GM21576 (cell line): Measurements from ENCODE around the gene CCDC57.

Experiments used
- ATAC-seq: cut with Tn5 transposase; IDR thresholded peaks from one replicate; pipeline ENCODE4 v1.9.1; 2021; ENCODE audit warnings: mild to moderate bottlenecking, moderate library complexity; ENCODE audit not compliant: unreplicated experiment

The CCDC57 gene

DNA sequence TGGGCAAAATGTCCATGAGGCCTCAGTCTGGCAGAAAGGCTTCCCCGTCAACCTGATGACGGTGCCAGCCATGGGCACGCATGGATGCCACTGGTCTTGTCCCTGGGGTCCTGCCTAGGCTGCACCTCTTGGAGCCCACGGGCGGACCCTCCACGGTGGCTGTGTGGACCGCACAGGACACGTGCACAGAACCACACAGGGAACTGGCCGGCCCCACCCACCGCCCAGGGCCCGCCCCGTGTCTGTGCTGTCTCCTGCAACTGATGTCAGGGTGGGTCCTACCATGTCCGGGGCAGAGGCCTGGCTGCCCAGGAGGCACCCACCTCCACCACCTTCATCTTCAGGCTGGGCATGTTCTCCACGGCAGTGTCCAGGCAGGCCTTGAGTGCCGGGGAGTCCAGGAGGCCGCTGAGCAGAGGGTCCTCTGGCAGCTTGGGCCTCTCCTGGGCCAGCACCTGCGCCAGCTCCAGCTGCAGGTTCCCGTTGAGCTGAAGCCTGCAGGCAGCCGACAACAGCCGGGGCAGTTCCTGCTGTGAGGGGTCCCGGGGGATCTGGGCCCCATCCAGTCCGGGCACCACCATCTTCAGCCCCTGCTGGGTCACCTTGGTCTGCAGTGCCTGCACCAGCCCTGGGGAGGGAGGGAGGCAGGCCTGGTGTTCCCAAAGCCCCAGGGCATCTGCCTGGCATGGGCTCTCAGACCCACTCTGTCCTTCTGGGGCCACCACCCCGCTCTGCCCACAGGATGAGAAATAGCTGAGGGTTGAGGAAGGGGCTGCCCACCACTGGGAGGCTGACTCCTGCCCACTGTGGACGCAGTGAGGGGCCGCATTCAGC is 126.5 kb downstream of the CCDC57 start:
- ATAC-seq: no peak

DNA sequence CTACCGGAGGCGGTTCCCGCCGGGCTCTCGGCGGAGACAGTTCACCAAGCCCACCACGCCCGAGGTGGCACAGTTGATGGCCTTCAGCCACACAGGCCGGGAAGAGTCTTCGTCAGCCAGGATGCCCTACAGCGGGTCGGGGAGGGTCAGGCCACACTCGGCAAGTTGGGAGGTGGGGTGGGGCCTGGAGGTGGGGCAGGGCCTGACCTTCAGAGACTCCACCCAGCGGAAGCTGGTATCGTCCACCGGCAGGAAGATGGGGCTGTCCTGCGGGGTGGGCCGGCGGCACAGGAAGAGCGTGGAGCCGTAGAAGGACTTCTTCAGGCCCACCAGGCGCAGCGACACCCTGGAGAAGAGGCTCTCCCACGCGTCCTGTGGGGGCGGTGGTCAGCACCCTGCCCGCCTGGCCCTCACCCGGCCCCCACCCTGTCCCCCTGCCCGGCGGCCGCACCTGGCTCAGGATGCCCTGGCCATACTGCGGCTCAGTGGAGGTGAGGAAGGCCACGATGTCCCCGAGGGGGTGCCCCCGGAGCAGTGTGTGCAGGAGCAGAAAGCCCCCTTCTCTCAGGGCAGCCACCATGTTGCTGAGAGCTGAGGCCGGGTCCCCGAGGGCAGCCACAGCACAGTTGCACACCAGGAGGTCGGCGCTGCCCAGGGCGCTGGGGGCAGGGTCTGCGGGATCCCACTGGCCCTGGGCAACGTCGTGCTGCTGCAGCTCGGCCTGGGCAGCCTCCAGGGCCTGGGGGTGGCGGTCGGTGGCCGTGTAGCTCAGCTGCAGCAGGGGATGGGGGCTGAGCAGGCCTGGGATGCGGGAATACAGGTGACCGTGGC is 127.4 kb downstream of the CCDC57 start:
- ATAC-seq: no peak

DNA sequence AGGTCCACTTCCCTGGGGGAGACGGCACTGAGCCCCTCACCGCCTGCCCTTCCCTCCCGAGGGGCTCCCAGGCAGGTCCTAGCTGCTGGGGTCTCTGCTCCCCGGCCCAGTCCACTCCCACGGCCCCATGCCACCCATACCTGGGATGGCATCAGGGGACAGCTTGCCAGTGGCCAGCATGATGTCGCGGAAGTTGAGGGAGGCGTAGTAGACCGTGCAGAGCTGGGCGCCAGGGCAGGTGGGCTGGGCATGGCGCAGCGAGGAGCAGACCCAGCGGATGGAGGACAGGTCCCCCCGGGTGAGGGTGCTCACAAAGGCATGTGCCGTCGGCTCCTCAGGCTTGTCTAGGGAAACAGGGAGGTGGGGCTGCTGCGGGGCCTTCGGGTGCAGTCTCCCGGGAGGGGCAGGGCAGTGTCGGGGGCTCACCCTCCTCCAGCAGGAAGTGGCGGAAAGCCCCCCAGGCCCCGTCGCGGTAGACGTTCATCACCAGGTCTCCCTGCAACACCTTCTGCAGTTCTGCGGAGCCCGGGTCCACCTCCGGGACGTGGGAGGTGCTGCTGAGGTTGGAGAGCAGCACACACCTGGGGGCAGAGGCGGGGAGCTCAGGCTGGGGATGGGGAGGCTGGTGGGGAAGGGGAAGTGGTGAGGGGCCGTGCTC is 128.1 kb downstream of the CCDC57 start:
- no peak for ATAC-seq

DNA sequence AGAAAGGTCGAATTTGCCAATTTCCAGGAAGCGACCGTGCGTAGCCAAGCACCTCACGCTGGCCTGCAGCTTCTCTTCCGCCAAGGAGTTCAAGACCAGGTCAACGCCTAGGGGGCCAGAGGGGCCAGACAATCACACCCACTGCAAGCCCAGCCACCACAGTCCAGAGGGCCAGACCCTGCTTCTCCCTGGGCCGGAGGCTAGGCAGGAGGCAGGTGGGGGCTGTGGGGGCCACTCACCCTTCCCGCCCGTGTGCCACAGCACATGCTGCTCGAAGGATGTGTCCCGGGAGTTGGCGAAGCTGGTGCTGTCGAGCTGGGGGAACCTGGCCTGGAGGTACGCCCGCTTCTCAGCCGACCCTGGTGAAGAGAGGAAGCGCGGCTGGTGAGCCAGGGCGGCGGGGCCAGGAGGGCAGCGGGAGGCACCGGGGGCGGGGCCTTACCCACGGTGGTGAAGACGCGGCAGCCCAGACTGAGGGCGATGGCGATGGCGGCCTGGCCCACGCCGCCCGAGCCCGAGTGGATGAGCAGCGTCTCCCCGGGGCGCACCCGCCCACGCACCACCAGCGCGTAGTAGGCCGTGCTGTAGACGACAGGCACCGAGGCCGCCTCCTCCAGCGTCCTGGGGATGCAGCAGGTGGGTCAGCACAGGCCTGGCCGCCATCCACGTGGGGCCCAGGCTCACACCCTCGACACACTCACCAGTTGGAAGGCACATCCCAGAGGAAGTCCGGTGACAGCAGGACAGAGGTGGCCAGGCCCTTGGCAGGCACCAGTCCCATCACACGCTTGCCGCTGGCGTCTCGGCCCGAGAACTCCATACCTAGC is 128.9 kb downstream of the CCDC57 start:
- ATAC-seq: no peak

DNA sequence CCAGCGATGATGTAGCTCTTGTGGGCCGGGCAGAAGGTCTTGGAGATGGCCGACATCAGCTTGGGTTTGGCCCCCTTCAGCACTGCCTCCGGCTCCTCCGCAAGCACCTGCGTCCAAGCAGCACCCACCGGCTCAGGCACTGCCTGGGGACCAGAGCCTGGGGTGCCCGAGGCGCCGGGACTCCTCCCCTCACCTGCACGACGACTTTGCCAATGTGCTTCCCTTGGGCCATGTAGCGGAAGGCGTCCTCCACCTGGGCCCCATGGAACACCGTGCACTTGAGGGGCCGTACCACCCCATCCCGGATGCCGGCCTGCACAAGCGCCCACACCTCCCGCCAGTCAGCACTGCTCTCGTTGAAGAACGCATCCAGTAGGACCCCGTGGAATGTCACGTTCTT is 129.6 kb downstream of the CCDC57 start:
- ATAC-seq: no peak

DNA sequence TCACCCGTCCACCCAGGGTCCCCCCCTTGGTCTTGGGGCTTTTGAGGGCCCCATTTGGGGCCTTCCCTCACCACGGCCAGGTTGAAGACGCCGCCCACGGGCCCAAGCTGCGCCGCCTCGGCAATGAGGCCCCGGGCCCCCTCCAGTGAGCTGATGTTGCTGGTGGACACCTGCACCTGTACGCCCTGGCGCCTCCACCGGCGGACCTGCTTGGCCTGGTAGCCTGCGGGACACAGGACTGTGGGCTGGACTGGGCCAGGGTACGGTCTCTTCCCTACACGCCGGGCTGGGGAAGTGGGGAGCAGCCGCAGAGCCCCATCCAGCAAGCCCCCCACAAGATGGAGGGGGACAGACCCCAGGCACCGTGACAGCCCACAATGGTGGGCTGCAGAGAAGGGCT is 130.2 kb downstream of the CCDC57 start:
- ATAC-seq: no peak

DNA sequence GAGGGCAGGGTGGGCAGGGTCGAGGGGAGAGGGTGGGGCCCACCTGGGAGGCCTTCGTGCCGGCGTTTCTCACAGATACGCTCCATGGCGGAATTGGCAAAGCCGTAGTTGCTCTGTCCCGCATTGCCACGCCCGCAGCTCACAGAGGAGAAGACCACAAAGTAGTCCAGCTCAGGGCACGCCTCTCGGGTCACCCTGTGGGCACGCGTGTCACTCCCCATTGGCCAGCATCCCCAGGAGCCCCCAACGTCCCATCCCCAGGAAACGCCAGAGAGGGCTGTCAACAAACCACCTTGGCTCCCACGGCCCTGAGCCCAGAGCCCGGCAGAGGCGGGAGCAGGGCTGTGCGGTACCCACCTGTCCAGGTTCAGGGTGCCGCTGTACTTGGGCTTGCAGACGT is 130.7 kb downstream of the CCDC57 start:
- ATAC-seq: no peak

DNA sequence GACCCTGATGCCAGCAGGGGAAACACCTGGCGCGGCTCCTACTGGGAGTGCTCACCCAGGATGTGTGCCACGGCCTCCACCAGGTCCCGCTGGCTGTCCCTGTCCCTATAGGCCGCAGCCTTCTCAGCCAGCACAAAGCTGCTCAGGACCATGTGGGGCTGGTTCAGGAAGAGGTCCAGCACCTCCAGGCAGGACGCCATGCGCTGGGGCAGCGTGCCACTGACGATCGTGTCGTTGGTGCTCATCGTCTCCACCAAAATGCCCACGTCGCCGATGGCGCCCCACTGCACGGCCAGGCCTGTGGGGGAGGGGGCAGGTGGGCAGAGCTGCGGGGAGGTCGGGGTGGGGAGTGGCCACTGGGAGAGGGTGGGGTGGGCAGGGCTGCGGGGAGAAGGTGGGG is 131.1 kb downstream of the CCDC57 start:
- no peak for ATAC-seq

DNA sequence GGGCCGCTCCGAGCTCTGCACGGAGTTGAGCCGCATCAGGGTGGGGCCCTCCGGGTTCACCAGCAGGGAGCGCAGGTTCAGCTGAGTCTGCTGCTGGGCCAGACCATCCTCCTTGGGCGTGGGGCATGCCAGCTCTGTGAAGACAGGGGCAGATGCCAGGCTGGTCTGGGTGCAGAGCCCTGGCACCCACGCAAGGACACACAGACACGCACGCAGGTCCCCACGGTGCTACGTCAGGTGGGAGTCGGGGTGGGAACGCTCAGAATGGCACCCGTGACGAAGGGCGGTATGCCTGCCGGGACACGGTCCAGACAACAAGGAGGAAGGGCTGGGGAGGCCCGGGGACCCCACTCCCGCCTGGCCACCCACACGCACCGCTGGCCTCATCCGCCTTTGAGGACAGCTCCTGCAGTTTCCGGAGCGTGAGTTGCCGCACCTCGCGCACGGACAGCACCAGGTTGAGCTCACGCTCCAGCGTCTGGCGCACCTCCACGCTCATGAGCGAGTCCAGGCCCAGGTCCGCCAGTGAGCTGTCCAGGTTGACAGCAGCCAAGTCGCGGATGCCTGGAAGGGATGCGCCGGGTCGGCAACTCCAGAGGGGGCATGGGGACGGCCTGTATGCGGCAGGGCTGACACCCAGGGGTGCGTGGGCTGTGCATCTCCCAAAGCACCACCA is 131.7 kb downstream of the CCDC57 start:
- no peak for ATAC-seq

DNA sequence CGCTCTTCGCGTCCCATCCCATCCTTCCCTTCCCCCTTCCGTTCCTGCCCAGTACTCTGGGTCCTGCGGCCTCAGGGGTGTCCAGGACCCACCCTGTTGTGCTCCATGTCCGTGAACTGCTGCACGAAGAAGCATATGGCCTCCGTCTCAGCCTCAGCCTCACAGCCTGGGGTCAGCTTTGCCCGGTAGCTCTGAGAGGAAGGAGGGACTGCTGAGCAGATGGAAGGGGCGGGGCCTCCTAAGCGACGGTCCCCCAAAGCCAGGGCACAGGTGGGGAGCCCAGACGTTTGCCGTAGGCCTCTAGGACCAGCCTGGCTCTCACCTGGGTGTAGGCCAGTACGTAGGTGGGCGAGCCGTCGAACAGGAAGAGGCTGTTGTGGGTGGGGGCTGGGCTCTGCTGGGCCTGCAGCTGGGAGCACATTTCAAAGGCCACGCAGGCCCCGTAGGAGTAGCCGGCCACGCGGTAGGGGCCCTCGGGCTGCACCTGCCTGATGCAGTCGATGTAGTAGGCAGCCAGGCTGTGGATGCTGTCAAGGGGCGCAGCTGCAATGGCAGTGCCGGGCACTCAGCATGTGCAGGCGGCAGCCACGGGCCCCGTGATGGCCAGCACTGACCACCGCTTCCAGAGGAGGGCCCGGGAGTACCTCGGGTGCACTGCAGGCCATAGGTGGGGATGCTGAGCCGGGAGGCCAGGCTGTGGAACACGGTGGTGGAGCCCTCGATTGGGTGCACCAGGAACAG is 132.4 kb downstream of the CCDC57 start:
- no peak for ATAC-seq

DNA sequence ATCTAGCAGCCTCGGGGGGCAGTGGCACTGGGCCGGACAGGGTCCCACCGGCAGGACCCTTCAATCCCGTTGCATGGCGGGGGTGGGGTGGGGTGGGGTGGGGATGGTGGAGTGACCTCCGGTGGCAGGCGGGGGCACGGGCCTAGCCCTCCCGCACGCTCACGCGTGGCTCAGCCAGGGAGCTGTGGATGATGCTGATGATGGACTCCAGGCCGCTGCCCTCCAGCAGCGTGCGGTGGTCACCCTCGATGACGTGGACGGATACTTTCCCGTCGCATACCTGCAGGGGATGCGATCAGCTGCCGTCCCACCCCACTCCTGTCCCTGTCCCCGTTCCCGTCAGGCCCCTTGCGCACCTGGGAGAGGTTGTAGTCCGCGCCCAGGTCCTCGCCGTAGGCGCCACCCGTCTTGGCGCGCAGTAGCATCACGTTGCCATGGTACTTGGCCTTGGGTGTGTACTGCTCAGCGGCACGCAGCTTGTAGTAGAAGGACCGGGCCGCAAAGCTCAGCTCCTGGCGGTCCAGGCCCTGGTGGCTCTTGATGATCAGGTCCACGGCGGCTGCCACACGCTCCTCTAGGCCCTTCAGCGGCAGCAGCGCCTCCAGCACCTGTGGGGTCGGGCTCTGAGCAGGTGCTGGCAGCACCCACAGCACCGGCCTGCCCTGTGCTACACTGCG is 133.5 kb downstream of the CCDC57 start:
- no peak for ATAC-seq

DNA sequence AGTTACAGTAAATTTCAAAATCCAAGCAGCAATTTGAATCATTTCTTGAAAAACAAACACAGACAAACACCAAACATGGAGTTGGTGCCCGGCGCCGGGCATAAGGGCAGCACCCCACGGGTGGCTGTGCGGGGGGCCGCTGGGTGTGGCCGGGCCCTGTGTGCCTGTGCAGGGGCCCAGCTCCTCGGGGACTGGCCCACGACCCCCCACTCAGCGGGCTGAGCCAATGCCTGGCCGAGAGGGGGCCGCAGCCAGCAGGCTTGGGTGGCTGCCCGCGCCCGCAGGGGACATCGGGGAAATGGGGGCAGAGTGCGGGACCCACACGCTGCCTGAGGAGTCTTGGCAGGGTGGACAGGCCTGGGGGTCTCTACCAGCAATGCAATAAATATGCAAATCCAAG is 134.2 kb downstream of the CCDC57 start:
- no peak for ATAC-seq

DNA sequence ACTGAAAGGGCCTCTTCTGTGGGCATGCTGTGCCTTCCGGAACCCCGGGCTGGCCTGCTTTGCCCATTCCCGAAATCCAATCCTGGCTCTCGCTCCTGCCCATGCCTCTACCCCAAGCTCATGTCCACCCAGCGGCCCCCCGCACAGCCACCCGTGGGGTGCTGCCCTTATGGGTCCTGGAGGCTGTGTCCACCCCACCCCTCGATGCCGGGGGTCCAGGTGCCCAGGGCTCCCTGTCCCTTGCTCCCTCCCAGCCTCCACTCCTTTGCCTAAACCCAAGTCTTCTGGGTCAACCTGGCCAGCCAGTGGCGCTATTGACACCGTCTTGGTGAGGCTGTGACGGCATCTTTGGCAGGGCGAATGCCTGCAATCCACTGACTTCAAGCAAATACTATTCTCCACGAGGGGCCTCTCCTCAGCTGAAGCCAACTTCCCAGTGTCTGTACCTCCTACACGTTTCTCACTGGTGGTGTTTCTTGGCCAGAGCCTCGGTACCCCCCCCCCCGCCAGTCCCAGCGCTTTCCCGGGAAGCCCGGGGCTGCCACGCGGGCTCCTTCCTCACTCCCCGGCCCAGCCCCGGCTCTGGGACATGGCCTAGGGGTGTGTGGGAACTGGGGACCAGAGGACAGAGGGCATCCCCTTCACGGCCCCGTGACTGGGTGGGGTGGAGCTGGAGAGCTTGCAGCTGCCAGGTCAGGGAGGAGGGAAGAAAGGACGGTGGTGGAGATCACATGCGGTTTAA is 134.9 kb downstream of the CCDC57 start:
- no peak for ATAC-seq

DNA sequence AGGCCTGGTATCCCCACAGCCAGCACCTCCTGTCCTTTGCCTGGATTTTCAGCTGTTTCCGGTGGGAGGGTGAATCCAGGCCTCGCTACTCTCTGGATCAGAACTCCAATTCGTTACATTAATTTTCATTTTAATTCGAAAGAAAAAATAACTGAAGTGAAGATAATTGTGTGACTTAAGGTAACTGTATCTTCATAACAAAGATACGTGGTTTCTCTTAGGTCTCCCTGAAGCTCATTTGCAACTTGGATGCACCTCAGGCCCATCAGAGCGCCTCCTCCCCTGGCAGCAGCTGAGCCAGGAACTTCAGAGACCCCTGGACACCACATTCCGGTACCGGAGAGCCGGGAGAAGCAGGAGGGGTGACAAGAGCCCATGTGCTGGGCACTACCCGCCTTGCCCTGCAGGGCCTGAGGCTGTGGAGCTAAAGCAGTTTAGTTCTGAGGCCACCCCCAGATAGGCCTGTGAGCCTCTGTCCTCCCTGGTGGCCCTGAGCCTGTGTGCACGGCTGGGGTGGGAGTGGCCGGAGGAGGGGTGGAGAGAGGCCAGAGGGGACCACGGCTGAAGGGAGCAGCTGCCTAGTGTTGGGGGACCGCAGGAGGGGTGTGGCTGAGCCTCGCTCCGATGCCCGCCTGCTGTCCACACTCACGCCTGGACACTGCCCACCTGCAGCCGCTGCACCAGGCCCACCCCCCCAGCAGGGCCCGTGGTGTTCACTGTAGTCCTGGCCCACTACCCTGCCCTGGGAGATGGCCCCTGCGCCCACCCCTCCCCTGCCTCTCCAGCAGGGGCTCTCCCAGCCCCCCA is 135.7 kb downstream of the CCDC57 start:
- no peak for ATAC-seq

DNA sequence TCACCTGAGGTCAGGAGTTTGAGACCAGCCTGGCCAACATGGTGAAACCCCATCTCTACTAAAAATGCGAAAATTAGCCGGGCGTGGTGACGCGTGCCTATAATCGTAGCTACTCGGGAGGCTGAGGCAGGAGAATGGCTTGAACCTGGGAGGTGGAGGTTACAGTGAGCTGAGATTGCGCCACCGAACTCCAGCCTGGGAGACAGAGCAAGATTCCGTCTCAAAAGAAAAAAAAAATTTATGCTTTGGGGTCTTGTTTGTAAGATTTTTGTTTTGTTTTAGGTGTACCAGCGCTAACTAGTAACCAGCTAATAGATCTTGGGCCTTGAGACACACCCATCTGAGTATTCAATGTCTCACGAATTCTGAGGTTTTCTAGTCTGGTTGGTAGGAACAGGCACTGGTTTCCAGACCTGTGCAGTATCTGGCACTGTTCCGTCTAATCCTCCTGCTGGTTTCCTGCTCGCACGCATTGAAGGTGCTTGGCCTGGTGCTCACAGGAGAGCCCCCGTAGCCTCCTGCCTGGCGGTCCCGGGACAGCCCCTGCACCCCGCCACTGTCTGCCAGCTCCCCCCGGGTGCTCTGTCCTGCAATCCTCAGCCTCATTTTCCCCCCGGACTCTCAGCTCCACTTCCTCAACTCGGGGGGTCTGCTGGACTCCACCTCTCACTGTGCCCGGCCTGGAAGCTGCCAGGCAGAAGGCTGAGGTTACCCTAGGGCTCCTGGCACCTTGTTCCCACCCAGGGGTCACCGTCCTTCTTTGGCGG is 136.4 kb downstream of the CCDC57 start:
- ATAC-seq: no peak

DNA sequence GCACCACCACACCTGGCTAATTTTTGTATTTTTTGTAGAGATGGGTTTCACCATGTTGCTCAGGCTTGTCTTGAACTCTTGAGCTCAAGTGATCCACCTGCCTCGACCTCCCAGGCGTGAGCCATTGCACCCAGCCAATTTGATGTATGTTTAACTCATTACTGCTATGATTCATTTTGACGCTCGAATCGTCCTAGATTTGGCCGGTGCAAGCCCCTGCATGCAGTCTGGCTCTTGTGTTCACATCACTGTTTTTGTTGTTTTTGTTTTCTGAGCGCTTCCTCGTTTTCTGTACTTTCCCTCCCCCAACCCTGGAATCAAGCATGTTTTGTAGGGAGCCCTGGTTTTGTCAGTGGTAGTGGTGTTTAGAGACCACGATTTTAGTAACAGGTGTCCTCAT is 139.2 kb downstream of the CCDC57 start:
- ATAC-seq: no peak

DNA sequence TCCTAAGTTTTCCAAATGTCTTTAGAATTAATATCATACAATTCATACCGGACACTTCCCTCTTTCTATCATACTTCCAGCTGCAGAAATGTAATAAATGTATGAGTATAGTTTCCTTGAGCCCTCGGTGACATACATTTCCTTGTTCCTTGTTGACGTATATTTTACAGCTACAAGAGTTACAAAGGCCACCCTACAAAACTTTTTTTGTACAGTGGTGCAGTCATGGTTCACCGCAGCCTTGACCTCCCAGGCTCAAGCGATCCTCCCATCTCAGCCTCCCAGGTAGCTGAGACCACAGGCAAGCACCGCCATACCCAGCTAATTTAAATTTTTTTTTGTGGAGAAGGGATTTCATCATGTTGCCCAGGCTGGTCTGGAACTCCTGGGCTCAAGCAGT is 139.8 kb downstream of the CCDC57 start:
- ATAC-seq: no peak
